Neuronal stem cell (in vitro differentiated cells): ENCODE measurements around the gene ARMC8.

Experiments used
- DNase-seq: peaks from one replicate; pipeline ENCODE4 v3.0.0-alpha.2; 2013; ENCODE audit warnings: low spot score
- H2AFZ ChIP-seq: one replicate; pipeline ENCODE4 v1.6.1; 2013; ENCODE audit warnings: mild to moderate bottlenecking, low read length, inconsistent platforms
- H2AK5ac ChIP-seq: 2 replicates; pipeline ENCODE4 v1.6.1; 2013; ENCODE audit warnings: low read depth, mild to moderate bottlenecking, inconsistent platforms, low read length, moderate library complexity, mixed read lengths
- H2BK120ac ChIP-seq: 2 replicates; pipeline ENCODE4 v1.6.1; 2013; ENCODE audit warnings: low read depth, mild to moderate bottlenecking, inconsistent platforms, low read length, moderate library complexity, mixed read lengths
- H2BK12ac ChIP-seq: one replicate; pipeline ENCODE4 v1.6.1; 2013; ENCODE audit warnings: low read length, inconsistent platforms
- H2BK15ac ChIP-seq: 2 replicates; pipeline ENCODE4 v1.6.1; 2013; ENCODE audit warnings: mild to moderate bottlenecking, low read length, inconsistent platforms, mixed read lengths
- H2BK5ac ChIP-seq: one replicate; pipeline ENCODE4 v1.6.1; 2013; ENCODE audit warnings: inconsistent platforms, mild to moderate bottlenecking, low read length, moderate library complexity
- H3K14ac ChIP-seq: one replicate; pipeline ENCODE4 v1.6.1; 2013; ENCODE audit warnings: low read length, inconsistent platforms
- H3K18ac ChIP-seq: 2 replicates; pipeline ENCODE4 v1.6.1; 2013; ENCODE audit warnings: low read length, inconsistent platforms
- H3K23ac ChIP-seq: 2 replicates; pipeline ENCODE4 v1.6.1; 2013; ENCODE audit warnings: low read depth, mild to moderate bottlenecking, mixed read lengths, low read length, inconsistent platforms; ENCODE audit not compliant: poor library complexity
- H3K27ac ChIP-seq: replicated peaks from 3 replicates; pipeline ENCODE4 v1.5.1; 2013; ENCODE audit warnings: low read length, inconsistent platforms
- H3K27me3 ChIP-seq, 3 experiments: 2 replicates each; pipeline ENCODE4 v1.6.1; 2013; ENCODE audit warnings: low read length in 3 of 3, mild to moderate bottlenecking in 2 of 3, inconsistent platforms in 1 of 3, low read depth in 1 of 3, mixed read lengths in 1 of 3, moderate library complexity in 1 of 3; ENCODE audit not compliant: control insufficient read depth in 3 of 3, insufficient read depth in 3 of 3
- H3K36me3 ChIP-seq, 2 donors: replicated peaks in 1 of 2; 2 replicates each; pipeline ENCODE4 v1.6.1; 2013; ENCODE audit warnings: low read length in 2 of 2; ENCODE audit not compliant: control insufficient read depth in 2 of 2, insufficient read depth in 2 of 2
- H3K4ac ChIP-seq: 2 replicates; pipeline ENCODE4 v1.6.1; 2013; ENCODE audit warnings: inconsistent platforms, mild to moderate bottlenecking, low read length, moderate library complexity
- H3K4me1 ChIP-seq, 2 donors: 1 replicate in 1 of 2; 2 replicates in 1 of 2; pipeline ENCODE4 v1.6.1; 2013; ENCODE audit warnings: low read length in 2 of 2, low read depth in 1 of 2; ENCODE audit not compliant: control insufficient read depth in 2 of 2, insufficient read depth in 1 of 2
- H3K4me2 ChIP-seq: one replicate; pipeline ENCODE4 v1.6.1; 2013; ENCODE audit warnings: mild to moderate bottlenecking, low read length, inconsistent platforms; ENCODE audit not compliant: insufficient read depth, poor library complexity, severe bottlenecking
- H3K4me3 ChIP-seq, 2 donors: 2 replicates each; pipeline ENCODE4 v1.5.1; 2013; ENCODE audit warnings: low read length in 2 of 2, mild to moderate bottlenecking in 2 of 2, inconsistent platforms in 1 of 2, moderate library complexity in 1 of 2
- H3K79me1 ChIP-seq: one replicate; pipeline ENCODE4 v1.6.1; 2013; ENCODE audit warnings: low read depth, mild to moderate bottlenecking, inconsistent platforms, low read length, moderate library complexity
- H3K9ac ChIP-seq: one replicate; pipeline ENCODE4 v1.6.1; 2013; ENCODE audit warnings: mild to moderate bottlenecking, low read depth, low read length, inconsistent platforms; ENCODE audit not compliant: poor library complexity
- H3K9me3 ChIP-seq, 2 donors: replicated peaks in 1 of 2; 2 replicates each; pipeline versions ENCODE3 to v1.6.1; 2013; ENCODE audit warnings: low read length in 2 of 2, mild to moderate bottlenecking in 2 of 2, inconsistent platforms in 1 of 2, low read depth in 1 of 2, mixed read lengths in 1 of 2, moderate library complexity in 1 of 2; ENCODE audit not compliant: control insufficient read depth in 2 of 2, insufficient read depth in 1 of 2
- H4K8ac ChIP-seq: one replicate; pipeline ENCODE4 v1.6.1; 2013; ENCODE audit warnings: low read depth, mild to moderate bottlenecking, inconsistent platforms, low read length, moderate library complexity
- H4K91ac ChIP-seq: one replicate; pipeline ENCODE4 v1.6.1; 2013; ENCODE audit warnings: low read length, low read depth, mild to moderate bottlenecking, inconsistent platforms; ENCODE audit not compliant: poor library complexity
- WGBS, 2 donors: extraction: QIAGEN DNeasy Blood & Tissue Kit; methylation state at CpG; one replicate each; pipeline ENCODE4 v1.1.7; 2013; ENCODE audit warnings: missing lambda C conversion rate in 2 of 2, mixed read lengths in 1 of 2; ENCODE audit not compliant: insufficient read length in 2 of 2, insufficient replicate concordance in 1 of 2; ENCODE audit errors: extremely low coverage in 2 of 2; 5-methylcytosine and 5-hydroxymethylcytosine counted together

The ARMC8 gene

GRCh38 chr3:138241676-138242075, 54.6 kb downstream of the ARMC8 start:
- no peak overlapping the region for H3K23ac ChIP-seq
- H2AFZ ChIP-seq, result no peak overlapping the region
- no peak overlapping the region for H2BK5ac ChIP-seq
- no peak overlapping the region for H3K4ac ChIP-seq
- no peak overlapping the region for H3K4me2 ChIP-seq
- no peaks in the 10 kb centered on the region for H3K9me3 ChIP-seq
- H2BK120ac ChIP-seq, result no peak overlapping the region
- no peak overlapping the region for H3K4me3 ChIP-seq
- no peaks in the 10 kb centered on the region for H3K79me1 ChIP-seq
- no peak overlapping the region for H3K14ac ChIP-seq
- H2BK15ac ChIP-seq, result no peak overlapping the region
- H3K18ac ChIP-seq, result no peak overlapping the region
- no peak overlapping the region for H3K9ac ChIP-seq
- peaks cover 6 to 96% of the 10 kb centered on the region in 2 donors for H3K36me3 ChIP-seq
- WGBS, 2 donors, result no CpG with 5 or more reads among the region's 2 CpGs
- H3K4me1 ChIP-seq, result no peaks in the 10 kb centered on the region
- H4K8ac ChIP-seq, result no peak overlapping the region
- no peak overlapping the region for H2AK5ac ChIP-seq
- H3K27ac ChIP-seq, result no peak overlapping the region
- no peaks in the 10 kb centered on the region for H3K27me3 ChIP-seq
- no peak overlapping the region for H2BK12ac ChIP-seq
- no peak for DNase-seq
- H4K91ac ChIP-seq, result no peak overlapping the region

- H3K4me3 ChIP-seq, result no peak overlapping the region
- no peak overlapping the region for H2BK15ac ChIP-seq
- H3K9ac ChIP-seq, result no peak overlapping the region
- H2AFZ ChIP-seq, result no peak overlapping the region
- no peak overlapping the region for H3K27ac ChIP-seq
- H3K36me3 ChIP-seq, result peaks cover 6 to 95% of the 10 kb centered on the region in 2 donors
- no peak overlapping the region for H3K23ac ChIP-seq
- H2BK12ac ChIP-seq, result no peak overlapping the region
- no peak overlapping the region for H3K4me2 ChIP-seq
- no peaks in the 10 kb centered on the region for H3K9me3 ChIP-seq
- H3K79me1 ChIP-seq, result no peaks in the 10 kb centered on the region
- H3K4me1 ChIP-seq, result no peaks in the 10 kb centered on the region
- WGBS, 2 donors, result no CpG with 5 or more reads among the region's 1 CpG
- H2BK120ac ChIP-seq, result no peak overlapping the region
- H4K8ac ChIP-seq, result no peak overlapping the region
- H3K14ac ChIP-seq, result no peak overlapping the region
- H3K18ac ChIP-seq, result no peak overlapping the region
- no peak overlapping the region for H3K4ac ChIP-seq
- H4K91ac ChIP-seq, result no peak overlapping the region
- DNase-seq, result no peak
- no peaks in the 10 kb centered on the region for H3K27me3 ChIP-seq
- no peak overlapping the region for H2AK5ac ChIP-seq
- H2BK5ac ChIP-seq, result no peak overlapping the region
These were observed 55.4 kb downstream of the ARMC8 start for GRCh38 chr3:138242466-138242865.

GRCh38 chr3:138245026-138245425, 57.9 kb downstream of the ARMC8 start:
- Histone ChIP-seq H3K36me3 (peaks cover 6 to 95% of the 10 kb centered on the region in 2 donors), H3K27ac (no peak overlapping the region), H2AFZ (no peak overlapping the region), H2BK12ac (no peak overlapping the region), H4K8ac (no peak overlapping the region), H4K91ac (no peak overlapping the region), H2BK15ac (no peak overlapping the region), H2BK120ac (no peak overlapping the region), H3K23ac (no peak overlapping the region), H3K18ac (no peak overlapping the region), H3K4ac (no peak overlapping the region), H3K4me3 (no peak overlapping the region), H3K4me2 (no peak overlapping the region), H2BK5ac (no peak overlapping the region), H3K27me3 (no peaks in the 10 kb centered on the region), H2AK5ac (no peak overlapping the region), H3K4me1 (no peaks in the 10 kb centered on the region), H3K9ac (no peak overlapping the region), H3K14ac (no peak overlapping the region), H3K79me1 (no peaks in the 10 kb centered on the region), H3K9me3 (peaks cover 0 to 2% of the 10 kb centered on the region in 2 donors)
- WGBS, 2 donors, result no CpG with 5 or more reads among the region's 9 CpGs
- DNase-seq, result no peak

GRCh38 chr3:138249636-138250035, 62.5 kb downstream of the ARMC8 start:
- Histone ChIP-seq H3K27me3 (no peaks in the 10 kb centered on the region), H3K4me3 (no peak overlapping the region), H3K4ac (no peak overlapping the region), H3K14ac (no peak overlapping the region), H3K18ac (no peak overlapping the region), H2AFZ (no peak overlapping the region), H3K9ac (no peak overlapping the region), H3K27ac (no peak overlapping the region), H3K23ac (no peak overlapping the region), H4K8ac (no peak overlapping the region), H4K91ac (no peak overlapping the region), H3K36me3 (peaks cover 2 to 72% of the 10 kb centered on the region in 2 donors), H3K4me1 (no peaks in the 10 kb centered on the region), H2BK5ac (no peak overlapping the region), H3K79me1 (no peaks in the 10 kb centered on the region), H2BK120ac (no peak overlapping the region), H3K4me2 (no peak overlapping the region), H2BK15ac (no peak overlapping the region), H3K9me3 (peaks cover 0 to 2% of the 10 kb centered on the region in 2 donors), H2AK5ac (no peak overlapping the region), H2BK12ac (no peak overlapping the region)
- no peak for DNase-seq
